ENCODE measurements around the gene MTARC2.

The MTARC2 gene

DNA sequence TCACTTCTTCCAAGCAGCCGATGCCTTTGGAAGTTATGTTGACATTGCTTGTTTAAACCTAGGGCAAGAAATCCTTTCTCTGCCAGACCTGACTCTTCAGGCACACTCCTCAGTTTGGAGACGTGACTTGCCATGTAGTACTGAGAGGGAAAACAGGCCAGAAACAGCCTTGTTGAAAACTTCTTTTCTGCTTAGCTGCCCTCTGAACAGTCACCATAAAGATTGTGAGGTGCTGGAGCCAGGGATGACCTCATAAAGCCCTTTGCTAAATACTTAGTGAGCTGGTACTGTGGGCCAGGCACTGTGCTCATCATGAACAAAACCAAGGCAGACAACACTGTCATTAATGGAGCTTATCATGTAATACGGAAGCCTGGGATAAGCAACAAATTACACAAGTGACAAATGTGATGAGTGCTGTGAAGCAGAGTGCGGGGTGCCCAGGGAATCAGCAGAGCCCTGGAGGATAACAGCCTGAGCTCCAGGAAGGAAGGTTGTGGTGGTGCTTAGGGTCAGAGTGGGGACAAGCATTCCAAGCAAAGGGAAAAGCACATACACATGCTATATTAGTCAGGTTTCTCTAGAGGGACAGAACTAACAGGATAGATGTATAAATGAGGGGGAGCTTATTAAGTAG lies 80.9 kb downstream of the MTARC2 start:
- DNase-seq (ENCODE audit: low spot score), result no peak

DNA sequence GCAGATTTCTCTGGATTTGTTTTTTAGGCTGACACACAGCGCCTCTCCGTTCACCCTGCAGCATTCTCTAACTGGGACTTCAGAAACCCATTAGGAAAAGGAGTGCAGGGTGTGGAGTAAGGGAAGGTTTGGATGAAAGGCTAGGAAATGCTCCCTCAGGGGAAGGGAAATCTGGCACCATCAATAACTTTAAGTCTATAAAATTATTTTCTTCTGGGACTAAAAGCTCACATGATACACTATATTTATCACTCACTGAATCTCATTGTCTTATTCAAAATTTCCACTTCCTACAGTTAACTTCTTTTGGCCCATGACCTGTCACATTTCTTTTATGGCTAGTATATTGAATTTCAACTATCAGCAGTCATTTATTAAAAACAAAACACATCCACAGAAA lies 85.3 kb downstream of the MTARC2 start:
- no peak for DNase-seq (ENCODE audit: low spot score)
